HG03469 (cell line): ENCODE data around the gene PKD1.

Experiments
- ATAC-seq: cut with Tn5 transposase; IDR thresholded peaks from one replicate; pipeline ENCODE4 v1.9.1; 2021; ENCODE audit warnings: mild to moderate bottlenecking, moderate library complexity, moderate number of reproducible peaks; ENCODE audit not compliant: unreplicated experiment

The PKD1 gene

DNA sequence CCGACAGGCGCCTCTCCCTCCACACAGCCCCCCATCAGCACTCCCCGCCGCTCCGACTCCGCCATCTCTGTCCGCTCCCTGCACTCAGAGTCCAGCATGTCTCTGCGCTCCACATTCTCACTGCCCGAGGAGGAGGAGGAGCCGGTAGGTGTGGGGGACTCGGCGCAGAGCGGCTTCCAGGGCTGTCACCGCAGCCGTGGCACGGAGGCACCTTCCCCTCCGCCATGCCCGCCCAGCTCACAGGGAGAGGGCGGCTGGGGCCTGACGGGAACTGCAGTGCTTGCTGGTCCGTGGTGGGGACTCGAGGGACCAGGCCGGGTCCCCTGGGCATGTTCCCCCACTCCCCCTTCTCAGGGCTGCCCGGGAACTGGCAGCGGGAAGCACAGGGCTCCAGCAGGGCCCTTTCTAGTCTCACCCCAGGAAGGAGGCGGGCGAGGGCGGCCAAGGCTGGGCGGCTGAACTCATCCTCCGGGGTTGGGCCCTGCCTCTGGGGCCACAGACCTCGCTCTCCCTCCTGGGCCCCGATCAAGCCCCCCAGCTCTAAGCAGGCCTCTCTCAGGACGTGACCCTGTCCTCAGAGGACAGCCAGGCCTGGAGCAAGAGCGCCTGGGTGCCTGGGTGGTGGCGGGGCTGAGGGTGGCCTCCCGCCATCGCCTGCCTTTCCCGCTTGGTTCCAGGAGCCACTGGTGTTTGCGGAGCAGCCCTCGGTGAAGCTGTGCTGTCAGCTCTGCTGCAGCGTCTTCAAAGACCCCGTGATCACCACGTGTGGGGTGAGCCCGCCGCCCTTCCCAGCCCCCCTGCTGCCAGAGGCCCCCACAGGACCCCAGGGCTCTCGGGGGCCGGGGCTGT is 35.1 kb upstream of the PKD1 start:
- ATAC-seq, result no peak

DNA sequence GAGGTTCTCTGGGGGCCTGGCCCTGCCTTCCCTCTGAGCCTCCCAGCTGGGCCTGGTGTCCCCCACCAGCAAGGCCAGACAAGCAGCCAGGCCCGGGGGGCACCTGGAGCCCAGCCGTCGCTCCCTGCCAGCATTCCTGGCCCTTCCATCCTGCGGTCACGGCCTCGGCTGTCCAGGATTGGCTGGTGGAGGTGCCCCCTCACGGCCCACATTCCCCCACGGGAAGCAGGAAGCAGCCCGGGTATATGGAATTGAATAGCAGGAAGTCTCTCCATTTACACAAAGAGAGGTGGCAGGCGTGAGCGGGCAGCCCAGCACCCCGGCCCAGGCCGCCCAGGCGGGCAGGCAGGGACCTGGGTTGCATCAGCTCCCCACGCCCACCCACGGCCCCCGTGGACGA is 34.4 kb upstream of the PKD1 start:
- no peak for ATAC-seq

DNA sequence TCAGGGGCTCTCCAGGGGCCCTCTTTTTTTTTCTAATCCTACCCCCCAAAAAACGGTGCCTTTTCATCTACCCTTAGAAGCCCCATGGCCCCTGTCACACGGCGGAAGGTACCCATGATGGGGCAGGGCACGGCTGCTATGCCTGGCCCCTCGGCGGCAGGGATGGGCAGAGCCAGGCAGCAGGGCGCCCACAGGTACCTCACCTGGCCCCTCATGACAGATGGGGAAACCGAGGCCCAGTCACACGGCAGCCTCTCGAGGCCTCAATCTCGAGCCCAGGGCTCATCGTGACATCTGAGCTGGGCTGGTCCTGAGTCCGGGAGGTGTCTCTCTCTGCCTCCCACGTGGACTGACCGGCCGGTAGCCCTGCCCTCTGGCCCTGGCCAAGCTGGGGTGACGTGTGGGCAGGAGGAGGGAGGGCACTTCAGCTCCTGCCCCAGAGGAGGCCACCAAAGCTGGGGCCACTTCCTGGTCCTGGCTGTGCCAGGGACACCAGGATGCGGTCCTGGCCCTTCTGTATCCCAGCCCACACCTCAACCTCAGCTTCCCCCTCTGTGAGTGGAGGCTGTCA is 31.5 kb upstream of the PKD1 start:
- no peak for ATAC-seq

DNA sequence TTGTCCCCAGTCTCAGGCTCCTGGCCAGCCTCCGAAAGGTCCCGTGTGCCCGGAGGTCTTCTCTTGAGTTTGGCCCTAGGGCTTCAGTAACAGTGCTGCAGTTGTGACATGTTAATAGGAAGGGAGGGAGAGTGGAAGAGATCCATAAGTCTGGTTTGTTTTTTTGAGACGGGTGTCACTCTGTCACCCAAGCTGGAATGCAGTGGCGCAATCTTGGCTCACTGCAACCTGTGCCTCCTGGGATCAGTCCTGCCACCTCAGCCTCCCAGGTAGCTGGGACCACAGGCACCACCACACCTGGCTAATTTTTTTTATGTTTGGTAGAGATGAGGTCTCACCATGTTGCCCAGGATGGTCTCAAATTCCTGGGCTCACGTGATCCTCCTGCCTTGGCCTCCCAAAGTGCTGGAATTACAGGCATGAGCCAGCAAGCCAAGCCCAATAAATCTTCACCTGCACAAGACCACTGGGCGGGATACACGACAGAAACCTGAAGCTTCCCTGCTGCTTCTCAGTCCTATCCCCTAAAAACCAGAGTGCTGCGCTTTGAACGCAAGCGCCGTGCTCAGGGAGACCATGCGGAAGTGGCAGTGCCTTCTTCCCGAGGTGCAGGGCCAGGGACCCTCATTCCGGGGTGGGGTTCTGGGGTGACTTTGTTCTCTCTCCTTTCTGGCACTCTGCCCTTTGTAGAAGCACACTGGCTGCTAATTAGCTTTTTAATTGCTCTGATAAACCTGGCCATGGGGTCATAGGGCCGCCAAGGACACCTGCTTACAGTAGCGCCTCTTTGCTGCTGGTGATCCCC is 30.8 kb upstream of the PKD1 start:
- no peak for ATAC-seq

DNA sequence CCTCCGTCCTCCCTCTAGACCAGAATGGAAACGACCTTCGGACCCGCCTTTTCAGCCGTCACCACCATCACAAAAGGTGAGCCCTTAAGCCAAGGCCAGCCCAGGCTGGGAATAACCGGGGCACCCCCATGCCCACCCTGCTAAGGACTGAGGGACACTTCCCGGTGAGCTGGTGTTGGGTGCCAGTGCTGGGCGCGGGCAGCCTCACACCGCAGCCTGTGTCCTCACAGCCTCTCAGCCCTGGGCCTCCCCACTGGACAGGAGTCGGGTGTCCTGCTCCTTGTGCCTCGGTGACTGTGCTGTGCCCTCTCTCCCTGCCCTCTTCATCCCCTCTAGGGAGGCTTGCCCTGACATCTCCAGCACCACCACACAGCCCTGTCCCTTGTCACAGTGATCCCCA is 30.2 kb upstream of the PKD1 start:
- ATAC-seq, result no peak

DNA sequence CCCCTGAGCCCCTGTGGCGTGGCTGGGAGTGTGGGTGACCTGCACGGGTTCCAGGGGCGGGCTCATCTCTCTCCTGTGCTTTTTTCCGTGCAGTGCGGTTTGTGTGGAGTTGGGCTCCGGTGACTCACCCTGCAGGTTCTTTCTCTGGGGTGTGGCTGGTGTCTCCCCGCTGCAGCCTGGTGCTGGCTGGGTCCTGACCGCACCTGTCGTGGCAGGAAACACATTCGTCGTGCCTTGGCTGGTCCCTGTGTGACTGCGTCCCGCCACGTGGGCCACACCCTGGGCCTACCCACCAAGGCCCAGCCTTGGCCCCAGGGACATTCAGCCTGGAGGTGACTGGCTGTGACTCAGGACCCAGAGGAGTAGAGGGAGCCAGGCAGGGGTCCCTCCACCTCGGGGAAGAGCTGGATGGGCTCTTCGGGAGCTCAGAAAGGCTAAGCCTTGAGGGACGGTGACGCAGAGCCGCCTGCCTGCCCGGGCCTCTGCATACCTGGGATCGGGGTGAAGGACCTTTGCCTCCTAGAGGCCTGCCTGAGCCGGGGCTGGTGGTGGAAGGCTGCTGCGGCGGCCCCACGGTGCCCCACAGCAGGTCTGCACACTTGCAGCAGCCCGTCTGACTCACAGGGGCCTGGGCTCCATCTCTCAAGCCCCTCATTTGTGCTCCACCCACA is 27.6 kb upstream of the PKD1 start:
- ATAC-seq, result no peak

DNA sequence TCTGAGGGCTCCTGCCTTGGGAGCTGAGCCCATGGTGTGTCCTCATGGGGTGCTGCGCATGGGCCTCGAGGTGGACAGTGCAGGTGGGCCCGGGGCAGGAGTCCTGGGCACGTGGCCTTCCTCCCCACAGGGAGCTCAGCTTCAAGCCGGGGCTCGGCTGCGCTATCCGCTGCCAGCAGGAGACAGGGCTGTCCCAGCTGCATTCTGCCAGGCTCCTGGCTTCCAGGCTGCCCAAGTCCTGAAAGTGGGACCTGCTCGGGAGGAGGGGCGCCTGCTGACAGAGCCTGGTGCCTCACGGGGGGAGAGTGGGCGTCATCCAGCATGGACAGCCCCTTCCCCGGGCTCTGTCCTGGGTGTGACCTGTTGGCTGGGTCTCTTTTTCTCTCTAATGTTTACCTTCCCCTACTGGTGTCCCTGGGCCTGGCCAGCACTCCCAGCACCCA is 27.0 kb upstream of the PKD1 start:
- ATAC-seq, result no peak

DNA sequence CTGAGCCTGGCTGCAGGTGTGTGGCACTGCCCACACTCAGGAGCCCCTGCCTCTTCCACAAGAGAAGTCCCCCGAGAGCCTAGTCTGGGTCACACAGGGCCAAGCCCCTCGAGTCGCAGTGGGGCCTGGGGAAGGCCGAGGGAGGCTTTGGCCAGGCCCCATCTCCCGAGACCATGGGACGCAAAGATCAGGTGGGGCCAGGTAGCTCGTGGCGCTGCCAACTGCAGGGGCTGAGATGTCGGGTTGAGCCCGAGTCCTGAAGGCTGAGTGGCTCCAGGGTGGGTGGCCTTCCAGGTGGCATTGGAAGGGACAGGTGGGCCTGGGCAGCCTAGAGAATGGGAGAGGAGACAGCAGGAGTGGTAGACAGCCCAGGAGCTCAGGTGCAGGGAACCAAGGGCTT is 26.2 kb upstream of the PKD1 start:
- no peak for ATAC-seq

DNA sequence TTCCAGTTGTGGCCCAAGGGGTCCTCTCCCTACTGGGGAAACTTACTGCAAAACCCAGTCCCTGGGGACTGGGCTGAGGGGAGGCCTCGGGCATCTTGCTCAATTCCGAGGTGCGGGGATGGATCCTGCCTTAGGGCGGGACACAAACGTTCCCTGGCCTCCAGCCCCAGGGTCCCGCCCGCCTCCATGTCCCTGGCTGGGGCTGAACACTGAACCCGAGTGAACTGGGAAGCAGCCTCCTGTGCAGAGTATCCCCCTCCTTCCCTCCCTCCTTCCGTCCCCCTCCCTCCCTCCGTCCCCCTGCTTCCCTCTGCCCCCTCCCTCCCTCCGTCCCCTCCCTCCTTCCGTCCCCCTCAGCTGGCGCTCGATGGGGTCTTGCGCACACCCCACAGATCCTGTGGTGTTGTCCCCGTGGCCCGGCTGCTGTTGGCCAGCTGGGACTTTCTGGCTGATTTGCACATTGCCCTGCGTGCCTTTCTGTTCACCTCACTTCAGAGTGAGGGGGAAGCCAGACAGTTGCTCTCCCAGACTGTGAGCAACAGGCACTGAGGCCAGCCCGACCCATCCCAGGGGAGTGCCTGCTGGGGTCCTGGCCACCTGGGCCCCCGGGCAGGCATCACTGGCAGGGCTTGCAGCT is 25.3 kb upstream of the PKD1 start:
- ATAC-seq, result no peak

DNA sequence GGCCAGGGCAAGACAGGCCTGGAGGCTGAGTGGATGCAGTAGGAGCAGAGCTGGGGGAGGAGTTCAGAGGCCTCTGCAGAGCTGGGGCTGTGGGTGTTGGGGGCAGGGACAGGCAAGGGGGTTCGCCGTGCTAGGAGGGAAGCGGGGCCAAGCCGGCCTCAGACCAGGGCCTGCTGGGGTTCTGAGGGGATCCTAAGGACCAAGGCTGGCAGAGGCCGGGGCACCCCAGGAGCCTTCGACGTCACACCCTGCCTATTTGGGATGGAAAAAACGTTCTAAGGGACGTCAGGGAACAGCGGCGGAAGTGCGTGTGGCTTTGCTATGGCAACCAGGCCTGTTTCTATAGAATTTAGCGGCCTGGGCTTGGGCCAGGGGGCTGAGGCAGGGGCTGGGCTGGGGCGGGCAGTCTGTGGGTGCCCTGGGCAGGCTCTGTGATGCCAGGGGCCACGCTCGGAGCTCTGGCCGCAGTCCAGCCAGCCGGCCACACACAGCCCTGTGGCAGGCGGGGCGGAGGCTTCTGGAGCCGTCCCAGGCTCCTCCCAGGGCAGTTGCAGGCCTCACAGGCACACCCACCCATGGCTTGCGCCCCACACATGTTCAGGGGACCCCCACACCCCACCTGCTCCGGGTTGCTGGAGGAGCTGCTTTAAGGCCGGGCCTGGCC is 23.6 kb upstream of the PKD1 start:
- ATAC-seq, result no peak

DNA sequence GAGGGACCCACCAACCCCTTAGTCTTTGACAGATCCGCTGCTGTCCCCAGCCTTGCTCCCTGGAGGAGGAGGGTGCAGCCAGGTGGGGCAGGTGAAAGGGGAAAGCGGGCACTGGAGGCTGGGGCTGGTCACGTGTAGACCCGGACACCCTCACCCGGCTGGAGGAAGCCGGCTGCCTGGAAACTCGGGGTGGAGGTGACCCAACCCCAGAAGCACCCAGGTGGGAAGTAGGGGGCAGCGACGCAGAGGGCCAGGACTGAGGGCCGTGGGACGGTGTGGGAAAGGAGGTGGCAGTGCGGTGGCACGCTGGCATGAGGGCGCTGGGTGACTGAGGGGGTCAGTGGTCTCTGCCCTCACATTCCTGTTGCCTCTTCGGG is 22.6 kb upstream of the PKD1 start:
- ATAC-seq, result no peak

DNA sequence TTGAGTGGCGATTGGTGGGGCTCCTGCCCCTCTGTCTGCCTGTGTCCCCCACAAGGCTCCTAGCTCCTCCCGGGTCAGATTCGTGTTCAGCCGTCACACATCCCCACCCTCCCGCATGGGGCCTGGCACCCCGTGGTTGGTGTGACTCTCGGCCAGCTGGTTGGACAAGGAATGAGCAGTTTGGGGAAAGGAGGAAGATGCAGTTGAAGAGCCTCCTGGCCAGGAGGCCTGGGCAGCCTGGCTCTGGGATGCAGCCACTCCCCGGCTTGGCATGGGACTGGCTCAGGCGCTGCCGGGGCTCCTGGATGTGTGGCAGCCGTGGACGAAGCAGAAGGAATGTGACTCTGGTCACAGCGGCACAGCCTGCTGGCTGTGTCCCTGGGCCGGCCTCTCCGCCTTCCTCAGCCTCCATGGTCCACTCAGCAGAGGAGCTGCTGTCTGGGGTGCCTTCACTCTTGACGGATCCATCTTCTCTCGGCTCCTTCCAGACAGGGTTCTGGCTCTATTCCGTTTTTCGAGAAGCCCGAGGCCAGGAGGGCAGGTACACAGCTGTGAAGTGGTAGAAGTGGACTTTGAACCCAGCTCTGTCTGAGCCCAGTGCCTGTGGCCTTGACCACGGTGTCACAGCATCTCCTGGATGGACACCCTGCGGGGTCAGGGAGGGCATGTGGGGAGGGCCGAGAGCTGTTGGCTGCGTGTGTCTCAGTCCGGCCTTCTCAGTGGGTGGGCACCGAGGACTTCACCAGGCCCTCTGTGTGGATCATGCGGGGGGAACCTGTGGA is 22.0 kb upstream of the PKD1 start:
- no peak for ATAC-seq

DNA sequence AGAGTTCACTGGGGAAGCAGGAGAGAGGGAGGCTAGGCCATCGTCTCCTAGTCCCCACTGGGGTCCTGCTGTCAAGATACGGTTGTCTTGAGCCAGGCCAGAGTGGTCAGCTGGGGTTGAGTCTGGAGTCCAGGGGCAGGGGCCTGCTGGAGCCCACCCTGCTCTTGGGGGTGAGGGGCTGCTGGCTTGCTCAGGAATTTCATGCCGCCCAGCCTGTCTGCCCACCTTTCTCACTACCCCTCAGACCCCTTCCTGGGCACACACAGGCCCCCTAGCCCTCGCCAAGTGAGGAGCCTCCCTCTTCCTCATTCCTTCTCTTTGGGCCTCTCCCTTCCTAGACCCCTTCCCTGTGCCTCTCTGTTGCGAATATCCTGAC is 21.1 kb upstream of the PKD1 start:
- no peak for ATAC-seq

DNA sequence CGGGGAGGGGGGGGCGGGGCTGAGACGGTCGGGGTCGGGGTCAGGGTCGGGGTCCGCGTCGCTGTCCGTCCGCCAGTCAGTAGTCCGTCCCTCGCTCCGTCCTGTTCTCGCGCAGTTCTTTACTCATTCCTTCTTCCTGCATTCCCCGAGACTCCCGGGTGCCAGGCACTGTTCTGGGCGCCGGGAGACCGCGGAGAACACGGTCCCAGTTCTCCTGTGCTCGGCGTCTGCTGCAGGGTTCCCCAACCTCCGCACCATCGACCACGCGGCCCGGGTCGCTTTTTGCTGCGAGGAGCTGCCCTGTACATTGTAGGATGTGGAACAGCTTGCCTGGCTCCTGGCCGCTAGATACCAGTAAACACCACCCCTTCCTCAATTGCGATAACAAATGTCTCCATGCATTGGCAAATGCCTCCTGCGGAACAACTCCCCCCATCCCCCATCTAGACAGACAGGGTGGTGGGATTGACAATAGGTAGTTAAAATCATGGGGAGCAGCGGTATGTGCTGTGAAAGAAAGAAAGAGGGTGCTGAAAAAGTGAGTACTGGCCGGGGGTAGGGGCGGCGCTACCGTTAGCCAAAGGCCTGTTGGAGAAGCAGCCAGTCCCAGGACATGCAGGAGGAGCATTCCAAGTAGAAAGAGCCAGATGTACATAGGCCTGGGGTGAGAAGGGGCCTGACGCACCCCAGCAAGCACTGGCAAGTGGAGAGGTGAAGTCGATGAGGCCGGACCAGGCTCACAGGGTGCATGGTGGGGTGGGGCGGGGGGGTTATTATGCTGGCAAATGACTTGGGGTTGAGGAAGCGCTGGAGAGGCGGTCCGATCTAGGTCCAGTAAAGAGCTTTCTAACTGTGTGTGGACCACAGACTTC is 20.5 kb upstream of the PKD1 start:
- ATAC-seq, result no peak

DNA sequence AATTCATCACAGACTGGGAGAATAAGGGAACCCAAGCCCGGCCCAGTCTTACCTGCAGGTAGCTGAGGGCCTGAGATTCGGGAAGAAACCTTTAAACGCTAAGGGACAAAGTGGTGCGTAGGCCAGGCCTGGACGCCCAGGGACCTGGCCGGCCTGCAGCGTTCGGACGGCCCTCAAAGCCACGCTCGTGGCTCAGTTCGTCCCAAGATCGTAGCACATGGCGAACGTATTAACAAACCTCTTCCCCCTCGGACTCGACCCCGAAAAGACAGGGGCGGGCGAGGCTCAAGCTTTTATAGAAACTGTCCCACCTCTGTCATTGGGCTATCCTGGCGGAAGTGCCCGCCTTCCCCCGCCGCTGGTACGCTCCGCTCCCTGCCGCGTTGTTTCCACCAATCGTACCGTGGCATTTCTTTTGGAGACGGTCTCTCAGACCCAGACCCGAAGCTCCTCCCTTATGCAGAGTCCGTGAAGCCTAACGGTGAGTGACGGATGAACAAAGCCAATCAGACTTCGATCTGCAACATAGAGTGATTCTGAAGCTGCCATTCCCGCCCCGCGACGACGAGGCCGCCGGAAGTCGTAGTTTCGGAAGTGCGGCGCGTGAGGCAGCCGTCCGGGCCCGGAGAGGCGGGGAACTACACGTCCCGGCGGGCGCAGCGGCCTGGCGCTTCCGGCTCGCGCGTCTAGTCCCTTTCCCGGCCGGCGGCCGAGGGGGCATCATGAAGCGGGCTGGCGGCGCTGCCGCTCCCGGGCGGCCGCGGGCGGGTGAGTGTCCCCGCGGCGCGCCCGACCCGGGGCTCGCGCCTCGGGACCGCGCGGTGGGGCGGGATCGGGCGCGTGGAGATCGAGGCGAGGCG is 19.6 kb upstream of the PKD1 start, which contains the start of gene TRAF7:
Gene TRAF7, plus strand, starts transcription at position 692 of the 860 bp plus-strand sequence. CDS start 8,139 bp downstream, outside the sequence.
- ATAC-seq, result peak; percentile 69

DNA sequence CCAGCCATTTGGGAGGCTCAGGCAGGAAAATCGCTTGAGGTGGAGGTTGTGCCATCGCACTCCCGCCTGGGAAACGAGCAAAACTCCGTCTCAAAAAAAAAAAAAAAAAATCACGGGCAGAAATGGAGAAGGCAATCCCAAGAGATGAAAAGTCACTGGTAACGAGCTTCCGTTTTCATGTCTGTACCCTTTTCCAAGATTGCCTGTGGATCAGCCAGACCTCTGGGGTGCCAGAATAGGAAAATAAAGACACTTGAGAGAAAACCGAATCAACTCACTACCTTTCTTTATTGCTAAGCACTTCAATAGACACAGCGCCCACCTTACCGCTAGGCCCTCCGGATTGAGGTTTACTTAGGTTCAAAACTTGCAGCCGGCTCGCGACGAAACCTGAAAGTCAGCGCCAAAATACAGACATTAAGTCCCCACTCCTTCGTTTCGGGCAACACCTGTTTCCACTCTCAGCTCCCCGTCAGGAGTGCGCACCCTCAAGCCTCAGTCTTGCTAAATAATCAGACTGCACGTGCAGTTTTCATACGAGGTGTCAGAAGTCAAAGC is 18.9 kb upstream of the PKD1 start:
- ATAC-seq, result no peak
